HG03432 (cell line): ENCODE results near the gene PPP1R14B.
A peak's percentile ranks its signal among the peaks of the same experiment; 100 is the strongest.

Experiments
- ATAC-seq: cut with Tn5 transposase; IDR thresholded peaks from one replicate; pipeline ENCODE4 v1.9.1; 2021; ENCODE audit warnings: mild to moderate bottlenecking, moderate library complexity; ENCODE audit not compliant: unreplicated experiment

Gene PPP1R14B

DNA sequence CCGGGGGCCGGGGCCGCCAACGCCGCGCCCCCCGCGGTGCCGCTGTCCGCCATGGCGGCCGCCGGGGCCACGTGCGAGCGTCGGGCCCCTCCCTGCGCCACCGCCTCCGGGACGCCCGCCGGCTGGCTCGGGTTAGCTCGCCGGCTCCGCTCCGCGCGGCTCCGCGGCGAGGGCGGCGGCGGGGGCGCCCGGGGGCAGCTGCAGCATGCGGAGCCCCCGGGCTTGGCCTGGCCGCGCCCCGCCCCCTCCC lies 197 bp downstream of the PPP1R14B start:
- peak; percentile 9 for ATAC-seq

DNA sequence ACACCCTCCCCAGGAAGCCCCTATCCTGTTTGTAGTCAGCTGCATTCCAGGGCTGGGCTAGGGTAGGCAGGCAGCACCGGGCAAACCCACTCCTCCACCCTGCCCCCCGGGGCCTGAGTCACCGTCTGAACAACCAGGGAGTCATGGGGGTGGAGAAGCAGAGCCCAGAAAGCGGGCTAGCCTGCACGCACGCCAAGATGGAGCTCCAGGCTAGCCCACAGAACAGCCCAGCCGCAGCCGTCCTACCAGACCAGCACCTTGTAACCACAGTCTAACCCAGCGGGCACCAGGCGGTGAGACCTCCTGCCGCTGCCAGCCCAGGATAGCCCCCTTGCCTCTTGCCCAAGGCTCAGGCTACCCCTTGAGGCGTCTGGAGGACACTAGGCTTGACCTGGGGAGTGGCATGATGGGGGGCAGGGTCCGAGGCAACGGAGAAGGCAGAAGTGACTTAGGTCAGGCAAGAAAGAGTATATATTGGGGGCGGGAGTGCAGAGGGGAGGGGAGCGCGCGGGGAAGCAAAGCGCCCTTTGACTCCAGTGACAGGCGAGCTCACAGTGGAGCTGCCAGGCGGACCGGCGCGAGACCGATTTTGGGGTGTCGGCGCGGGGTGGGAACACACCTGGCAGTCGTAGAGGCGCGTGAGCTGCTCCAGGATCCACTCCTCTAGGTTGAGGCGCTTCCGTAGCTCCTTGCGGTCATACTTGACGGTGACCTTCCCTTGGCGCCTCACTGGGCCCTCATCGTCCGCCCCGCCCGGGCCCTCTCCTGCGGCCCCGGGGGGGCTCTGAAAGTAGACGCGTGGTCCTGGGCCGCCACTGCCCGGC lies 734 bp downstream of the PPP1R14B start:
- ATAC-seq = no peak

DNA sequence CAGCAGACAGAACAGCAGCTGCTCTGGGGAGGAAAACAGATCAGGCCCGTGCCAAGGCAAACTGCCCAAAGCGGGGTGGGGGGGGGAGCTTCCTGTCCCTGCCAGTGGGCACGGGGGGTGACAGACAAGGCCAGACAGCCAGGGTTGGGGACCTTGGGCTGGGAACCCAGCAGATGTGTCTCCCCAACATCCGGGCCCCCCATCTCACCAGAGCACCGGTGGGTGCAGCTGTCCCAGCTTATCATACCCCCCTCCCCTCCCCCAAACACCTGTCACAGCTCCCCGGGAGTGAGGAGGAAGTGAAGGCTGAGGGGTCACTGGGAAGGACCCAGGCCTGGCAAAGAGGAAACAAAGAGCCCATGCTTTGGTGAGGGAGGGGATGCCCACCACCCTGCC lies 1.3 kb downstream of the PPP1R14B start:
- ATAC-seq = no peak

DNA sequence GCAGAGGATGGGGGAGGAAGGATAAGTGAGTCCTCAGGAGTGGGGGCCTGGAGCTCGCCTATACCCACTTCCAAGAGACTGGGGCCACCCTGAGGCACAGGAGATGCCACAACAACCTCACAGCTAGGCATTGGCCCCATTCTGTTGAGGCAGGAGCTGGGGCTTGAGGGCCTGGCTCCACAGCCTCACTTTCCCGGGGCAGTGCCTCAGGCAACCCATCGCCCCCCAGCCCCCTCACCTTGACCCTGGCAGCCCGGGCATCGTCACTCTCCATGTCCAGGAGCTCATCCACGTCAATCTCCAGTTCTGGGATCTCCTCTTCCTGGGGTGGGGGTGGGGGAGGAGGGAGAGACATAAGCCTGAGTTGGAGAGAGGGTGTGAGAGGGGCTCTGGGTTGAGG lies 1.8 kb downstream of the PPP1R14B start:
- ATAC-seq = no peak

DNA sequence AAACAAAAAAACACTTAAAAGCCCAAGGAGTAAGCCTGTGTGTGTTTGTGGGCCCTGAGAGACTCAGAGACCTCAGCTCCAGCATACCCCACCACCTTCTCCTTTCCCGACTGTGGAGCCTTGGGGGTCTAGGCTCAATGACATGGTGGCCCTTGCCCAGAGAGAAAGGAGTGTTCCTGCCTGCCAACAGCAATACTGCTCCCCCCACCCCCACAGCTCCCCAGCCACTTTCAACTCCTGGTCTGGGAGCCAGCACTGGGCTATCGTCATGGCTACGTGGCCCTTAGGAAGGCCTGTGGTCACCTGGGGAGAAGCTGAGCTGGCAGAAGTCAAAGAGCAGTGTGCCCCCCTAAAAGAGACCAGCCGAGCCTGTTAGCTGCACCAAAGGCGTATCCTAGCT lies 2.6 kb downstream of the PPP1R14B start:
- ATAC-seq = no peak

DNA sequence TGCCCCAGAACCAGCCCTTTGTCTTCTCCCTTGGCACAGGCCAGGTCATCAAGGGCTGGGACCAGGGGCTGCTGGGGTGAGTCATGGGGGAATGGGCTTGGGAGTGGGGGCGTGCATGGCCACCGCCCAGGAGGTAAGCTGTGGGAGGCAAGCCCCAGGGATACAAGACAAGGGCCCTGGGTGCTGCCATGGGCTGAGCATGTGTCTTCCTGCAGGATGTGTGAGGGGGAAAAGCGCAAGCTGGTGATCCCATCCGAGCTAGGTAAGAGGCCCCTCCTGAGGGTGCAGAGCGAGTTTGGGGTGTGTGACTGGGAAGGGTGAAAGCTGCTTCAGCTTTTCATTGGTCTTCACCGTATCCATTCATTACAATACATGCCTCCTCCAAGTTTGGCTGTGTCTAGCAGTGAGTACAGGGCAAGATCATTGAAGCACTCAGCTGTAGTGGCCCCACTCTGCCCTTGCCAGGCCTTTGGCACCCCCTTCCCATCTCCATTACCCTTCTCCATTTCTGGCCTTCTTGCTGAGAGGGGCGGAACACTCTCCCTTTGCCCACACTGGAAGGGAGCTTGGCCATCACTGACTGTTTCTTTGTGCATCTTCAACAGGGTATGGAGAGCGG lies 3.4 kb downstream of the PPP1R14B start:
- ATAC-seq = no peak

DNA sequence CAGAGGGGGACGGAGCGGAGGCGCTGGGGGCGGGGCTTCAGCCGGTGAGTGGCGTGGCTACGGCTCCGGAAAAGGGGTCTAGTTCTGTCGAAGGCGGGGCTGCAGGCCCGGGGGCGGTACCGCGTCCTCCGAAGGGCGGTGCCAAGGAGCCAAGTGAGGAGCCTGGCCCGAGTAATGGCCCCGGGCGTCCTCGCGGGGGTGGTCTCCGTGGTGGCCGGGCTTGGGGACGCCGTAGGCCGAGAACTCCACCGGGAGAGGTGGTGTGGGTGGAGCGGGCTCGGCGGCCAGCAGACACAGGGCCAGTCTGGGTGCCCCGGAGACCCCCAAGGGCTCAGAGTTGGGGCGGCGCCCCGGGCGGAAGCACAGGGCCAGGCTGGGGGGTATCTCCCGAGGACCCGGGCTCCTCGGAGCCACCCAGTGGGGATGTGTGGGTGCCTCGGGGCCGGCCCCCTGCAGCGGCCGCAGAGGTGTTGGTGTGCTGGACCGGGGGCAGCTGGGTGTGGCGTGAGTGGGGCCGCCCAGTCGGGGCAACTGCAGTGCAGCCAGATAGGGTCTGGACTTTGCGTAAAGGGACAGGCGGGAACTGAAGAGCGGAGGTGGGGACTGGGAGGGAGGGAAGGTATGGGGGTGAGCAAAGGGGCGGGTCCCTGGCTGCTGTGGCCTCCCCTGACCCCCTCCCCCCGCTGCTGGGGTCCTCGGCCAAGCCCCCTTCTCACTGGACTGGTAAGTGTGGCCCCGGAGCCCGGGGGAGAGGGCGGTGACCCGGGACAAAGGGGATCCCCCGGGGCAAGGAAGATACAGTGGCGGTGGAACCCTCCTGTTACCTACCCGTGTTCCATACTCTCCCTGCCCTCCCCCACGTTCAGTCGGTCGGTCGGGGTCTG lies 5.0 kb downstream of the PPP1R14B start:
- peak; percentile 11 for ATAC-seq

DNA sequence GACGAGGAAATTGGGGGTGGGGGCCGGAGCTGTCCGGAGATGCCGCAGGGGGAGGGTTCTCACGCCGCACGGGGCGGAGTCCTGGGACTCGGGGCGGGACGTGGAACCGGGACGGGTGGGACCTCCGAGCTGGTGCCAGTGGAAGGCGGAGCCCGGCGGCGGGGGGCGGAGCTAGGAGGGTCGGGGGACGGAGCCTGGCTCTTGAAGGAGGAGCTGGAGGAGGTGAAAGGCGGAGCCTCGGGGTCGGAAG lies 5.6 kb downstream of the PPP1R14B start:
- peak; percentile 67 for ATAC-seq

DNA sequence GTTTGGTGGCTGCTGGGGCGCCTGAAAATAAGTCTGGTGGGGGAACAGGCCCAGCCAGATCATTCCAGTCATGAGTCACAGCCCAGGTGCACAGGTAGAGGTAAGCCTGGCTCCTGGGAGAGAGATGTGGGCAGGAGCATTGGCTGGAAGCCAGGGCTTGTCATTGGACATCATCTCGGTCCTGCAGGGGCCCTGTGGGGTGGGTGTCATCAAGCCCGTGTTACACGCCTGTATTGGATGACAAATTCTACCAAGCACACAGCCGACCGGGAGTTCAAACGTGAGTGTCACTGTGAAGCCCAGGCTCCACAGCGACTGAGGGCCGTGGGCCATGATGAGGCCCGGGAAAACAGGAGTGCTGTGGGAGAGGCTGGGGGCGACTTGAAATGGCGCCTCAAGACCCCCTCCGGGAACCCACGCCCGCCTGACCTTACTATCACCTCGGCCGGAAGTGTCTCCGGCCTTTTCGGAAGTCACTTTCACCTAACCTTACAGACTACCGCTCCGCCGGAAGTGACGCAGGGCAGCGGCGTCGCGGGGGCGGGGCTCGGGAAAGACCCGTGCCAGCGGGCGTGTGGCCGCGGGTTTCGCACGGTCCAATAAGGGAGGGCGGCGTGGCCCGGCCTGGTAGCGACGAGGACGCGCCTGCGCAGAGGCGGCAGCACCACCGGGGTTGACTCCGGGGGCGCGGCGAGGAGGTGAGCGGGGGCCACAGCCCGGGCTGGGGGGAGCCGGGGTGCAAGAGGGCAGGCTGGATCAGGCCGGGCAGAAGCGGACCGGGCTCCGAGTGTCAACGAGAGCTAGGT lies 6.1 kb downstream of the PPP1R14B start, which contains the start of gene FKBP2:
Gene FKBP2 (plus strand): TSS at position 661 of the 806 bp plus-strand sequence. CDS start 1,293 bp downstream, outside the sequence.
- ATAC-seq = peak; percentile 46

DNA sequence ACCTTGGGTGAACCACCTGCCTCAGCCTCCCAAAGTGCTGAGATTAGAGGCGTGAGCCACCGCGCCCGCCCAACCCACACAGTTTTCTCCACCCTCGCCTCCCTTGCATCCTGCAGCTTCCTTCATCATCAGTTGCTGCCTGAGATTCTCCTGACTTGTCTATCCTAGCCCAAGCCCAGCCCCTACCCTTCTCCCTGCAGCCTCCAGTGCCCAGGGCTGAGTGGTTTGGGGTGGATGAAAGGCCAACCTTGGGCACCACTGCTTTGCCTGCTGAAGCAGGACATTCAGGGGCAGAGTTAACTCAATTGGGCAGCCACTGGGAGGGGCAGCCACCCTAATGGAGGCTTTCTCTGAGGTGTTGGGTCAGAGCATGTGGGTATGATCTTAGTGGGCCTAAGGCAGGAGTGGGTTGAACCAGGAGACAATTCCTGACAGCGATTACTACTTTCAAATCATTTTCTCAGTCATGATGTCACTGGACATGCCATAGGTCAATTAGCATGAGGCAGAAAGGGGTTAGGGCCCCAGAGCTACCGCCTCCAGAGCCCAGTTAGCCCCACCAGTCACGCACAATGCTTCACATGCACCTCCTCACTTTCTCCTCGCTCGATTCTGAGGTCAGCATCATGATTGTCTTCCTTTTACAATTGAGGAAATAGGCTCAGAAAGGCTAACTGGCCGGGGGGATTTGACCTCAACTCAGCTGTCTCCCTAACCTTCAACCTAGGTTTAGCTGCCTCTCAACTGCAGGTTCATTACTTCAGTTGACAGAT lies 6.9 kb downstream of the PPP1R14B start:
- ATAC-seq = peak; percentile 7

DNA sequence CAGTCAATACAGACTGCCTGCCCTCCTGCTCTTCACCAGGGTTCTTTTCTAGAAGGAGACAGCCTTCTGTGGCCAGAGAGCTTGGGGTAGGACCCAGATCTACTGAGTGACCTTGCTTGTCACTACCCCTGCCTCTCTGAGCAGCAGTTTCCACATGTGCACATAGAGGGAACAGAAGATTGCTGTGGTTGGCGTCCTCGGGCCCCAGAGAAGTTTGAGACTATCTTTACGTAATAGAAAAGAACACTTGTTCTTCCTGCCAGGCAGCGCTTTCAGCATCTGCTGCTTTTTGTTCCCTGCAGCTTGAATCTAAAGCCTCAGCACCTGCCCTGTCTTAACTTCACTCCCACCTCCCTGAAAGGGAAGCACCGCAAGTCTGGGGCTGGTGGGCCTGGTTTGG lies 7.7 kb downstream of the PPP1R14B start:
- no peak for ATAC-seq

DNA sequence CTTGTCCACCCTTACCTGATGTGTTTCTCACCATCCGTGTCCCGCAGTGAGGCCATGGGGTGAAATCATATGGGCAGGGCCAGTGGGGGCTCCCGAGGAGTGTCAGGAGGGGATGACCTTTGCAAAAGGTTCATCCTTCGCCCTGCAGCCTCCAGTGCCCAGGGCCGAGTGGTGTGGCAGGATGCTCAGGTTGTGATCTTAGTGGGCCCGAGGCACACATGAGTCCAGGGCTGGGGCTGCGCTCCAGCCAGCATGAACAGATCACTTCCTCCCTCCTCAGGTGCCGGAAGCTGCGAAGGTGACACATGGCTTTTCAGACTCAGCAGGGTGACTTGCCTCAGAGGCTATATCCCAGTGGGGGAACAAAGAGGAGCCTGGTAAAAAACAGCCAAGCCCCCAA lies 8.7 kb downstream of the PPP1R14B start:
- ATAC-seq = no peak

DNA sequence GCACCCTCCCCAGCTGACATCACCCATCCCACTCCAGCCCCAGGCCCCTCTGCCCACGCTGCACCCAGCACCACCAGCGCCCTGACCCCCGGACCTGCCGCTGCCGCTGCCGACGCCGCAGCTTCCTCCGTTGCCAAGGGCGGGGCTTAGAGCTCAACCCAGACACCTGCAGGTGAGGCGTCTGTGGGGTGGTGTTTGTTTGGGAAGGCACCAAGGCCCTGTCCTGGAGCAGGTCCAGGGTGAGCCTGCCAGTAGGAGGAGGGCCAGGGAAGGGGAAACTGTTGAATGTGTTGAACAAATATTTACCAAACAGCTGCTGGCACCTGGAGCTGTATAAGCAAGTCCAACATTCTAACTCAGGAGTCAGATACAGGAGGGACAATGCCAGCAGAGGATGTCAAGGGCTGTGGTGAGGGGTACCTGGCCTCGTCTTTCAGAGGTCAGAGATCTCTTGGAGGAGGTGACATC lies 9.2 kb downstream of the PPP1R14B start:
- ATAC-seq = no peak

DNA sequence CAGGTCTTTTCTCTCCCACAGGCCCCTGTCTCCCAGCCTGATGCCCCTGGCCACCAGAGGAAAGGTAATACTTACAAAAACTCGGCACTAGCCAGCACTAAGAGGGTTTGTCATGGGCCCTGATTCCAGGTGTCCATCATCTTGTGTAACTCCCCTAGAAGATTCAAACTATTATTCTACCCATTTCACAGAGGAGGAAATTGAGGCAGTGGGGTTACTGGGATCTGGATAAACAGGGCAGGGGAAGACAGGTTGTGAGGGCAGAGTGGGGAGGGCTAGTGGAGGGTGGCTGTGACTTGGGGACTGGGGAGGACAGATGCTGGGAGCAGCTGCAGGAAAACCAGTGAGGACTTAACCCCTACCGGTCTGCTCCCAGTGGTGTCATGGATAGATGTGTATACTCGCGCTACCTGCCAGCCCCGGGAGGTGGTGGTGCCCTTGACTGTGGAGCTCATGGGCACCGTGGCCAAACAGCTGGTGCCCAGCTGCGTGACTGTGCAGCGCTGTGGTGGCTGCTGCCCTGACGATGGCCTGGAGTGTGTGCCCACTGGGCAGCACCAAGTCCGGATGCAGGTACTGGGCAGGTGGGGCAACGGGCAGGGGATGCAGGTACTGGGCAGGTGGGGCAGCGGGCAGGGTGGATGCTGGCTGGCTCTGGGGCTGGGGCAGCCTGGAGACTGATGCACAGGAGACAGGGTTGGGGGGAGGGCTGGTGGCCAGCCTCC lies 11.1 kb downstream of the PPP1R14B start:
- ATAC-seq = no peak

DNA sequence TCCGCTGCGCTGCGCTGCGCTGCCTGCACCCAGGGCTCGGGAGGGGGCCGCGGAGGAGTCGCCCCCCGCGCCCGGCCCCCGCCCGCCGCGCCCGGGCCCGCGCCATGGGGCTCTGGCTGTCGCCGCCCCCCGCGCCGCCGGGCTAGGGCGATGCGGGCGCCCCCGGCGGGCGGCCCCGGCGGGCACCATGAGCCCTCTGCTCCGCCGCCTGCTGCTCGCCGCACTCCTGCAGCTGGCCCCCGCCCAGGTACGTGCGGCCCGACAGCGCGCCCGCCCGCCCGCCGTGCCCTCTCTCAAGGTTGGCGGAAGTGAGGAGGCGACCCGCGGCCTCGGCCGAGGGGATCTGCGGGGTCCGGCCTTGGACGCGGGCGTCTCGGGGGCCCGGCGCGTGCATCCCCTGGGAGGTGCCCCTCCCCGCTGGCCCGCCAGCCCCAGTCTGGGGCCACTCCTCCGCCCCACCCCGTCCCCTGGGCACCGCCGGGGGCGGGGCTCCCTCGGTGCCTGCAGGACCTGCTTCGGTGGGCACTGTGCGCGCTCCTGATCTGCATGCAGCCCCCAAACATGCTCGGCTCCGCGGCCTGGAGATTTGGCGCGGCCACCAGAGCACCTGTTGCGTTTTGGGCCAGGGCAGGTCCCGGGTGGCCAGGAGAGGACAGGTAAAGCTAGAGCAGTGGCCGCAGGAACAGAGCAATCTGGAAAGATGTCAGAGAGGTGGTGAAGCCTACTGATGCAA lies 11.9 kb downstream of the PPP1R14B start:
- ATAC-seq = peak; percentile 29

DNA sequence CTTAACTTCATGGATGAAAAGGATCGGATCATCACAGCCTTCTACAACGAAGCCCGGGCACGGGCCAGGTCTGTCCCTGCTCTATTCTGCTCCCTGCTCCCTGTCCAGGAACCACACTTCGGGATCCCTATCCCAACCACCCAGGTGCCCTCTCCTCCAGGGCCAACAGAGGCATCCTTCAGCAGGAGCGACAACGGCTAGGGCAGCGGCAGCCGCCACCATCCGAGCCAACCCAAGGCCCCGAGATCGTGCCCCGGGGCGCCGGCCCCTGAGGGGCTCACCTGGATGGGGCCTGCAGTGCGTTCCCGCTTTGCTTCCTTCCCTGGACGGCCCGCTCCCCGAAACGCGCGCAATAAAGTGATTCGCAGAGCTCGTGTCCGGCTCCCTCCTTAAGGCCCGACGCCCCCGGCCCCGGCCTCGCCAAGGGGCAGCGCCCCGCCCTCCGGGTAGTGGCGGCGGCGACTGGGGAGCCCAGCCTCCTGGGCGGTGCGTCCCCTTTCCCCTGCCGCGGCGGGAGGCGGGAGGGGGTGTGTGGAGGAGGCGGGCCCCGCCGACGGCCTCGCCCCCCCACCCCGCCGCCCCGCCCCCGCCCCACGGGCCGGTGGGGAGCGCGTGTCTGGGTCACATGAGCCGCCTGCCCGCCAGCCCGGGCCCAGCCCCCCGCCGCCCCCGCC lies 12.7 kb downstream of the PPP1R14B start, which contains the start of gene VEGFB:
Gene VEGFB (plus strand): TSS at position 672 of the 674 bp plus-strand sequence. CDS start 250 bp downstream, outside the sequence.
- ATAC-seq = peak; percentile 48

DNA sequence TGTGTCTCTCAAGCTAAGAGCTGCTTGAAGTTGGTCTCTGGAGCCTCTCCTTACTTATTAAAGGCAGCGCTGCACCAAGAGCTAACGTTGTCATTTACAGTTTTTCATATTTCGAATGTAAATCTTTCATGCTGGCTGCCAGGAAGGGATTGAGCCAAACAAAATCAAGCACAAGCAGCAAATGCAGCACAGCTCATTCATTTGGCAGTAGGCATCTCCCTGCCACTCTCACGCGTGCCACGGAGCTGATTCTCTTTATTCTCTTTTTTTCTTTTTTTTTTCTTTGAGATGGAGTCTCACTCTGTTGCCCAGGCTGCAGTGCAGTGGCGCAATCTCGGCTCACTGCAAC lies 13.8 kb downstream of the PPP1R14B start:
- no peak for ATAC-seq

DNA sequence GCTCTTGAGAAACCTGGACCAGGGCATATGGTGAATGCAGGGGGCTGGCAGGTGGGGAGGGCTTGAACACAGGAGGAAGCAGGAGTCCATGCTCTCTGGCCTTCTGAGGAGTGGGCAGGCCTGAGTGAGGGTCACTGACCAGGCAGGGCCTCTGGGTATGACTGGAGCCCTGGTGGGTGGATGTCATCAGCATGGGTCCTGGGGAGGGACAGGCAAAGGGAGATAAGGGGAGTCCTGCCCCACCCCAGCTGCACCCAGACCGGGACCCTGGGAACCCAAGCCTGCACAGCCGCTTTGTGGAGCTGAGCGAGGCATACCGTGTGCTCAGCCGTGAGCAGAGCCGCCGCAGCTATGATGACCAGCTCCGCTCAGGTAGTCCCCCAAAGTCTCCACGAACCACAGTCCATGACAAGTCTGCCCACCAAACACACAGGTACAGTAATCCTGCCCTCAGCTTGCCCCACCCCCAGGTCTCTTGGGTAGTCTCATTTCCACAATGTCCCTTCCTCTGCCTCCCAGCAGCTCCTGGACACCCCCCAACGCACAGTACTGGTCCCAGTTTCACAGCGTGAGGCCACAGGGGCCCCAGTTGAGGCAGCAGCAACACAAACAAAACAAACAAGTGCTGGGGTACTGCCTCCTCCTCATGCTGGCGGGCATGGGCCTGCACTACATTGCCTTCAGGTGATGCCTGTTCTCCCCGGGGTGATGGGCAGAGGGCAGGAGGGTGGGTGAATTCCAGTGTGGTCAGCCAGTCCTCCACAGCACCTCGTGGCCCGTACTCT lies 14.4 kb downstream of the PPP1R14B start:
- no peak for ATAC-seq
